ENCODE results near the gene STAG1. TPM values are rescaled to one million over a fixed set of nuclear protein-coding genes. Genes with fewer than 3 reads are reported as not detected.

Gene STAG1
- total and polyA plus RNA-seq, 9 of the 15 experiments (the other 6 are each of a cell fraction or from before 2014, with no cell fraction given), result 2.7 to 17.7 (median 8.8) TPM

- ChIA-PET POLR2A (interaction anchor here (0.7 kb wide), 1 partner anchor 53 kb away, joined by 3 read pairs; no protein-coding TSS in a partner anchor), CTCF (ENCODE audit: low intra/inter-chr PET ratio) (no interaction called here)
- in situ Hi-C loops (cut with MboI), result no loop called here
- H3K4me1 ChIP-seq (replicated peaks in 1 of 2; ENCODE audit: control insufficient read depth in 2 of 2, insufficient read depth in 2 of 2, low read length in 2 of 2), result peaks cover 0 to 4% of the 10 kb centered on the region in 2 experiments; a peak in 2 of 5 replicates
- H3K79me2 ChIP-seq (ENCODE audit: control insufficient read depth, insufficient read depth, low read length), result peaks cover 57% of the 10 kb centered on the region
- no peak for FAIRE-seq
- H4K20me1 ChIP-seq (replicated peaks; ENCODE audit: control insufficient read depth, insufficient read depth, low read length), result no peaks in the 10 kb centered on the region
- H3K27me3 ChIP-seq (ENCODE audit: control insufficient read depth in 2 of 2, insufficient read depth in 2 of 2, low read length in 2 of 2), result no peaks in the 10 kb centered on the region
- H3K36me3 ChIP-seq (ENCODE audit: control insufficient read depth, insufficient read depth, low read length), result no peaks in the 10 kb centered on the region; the same call in 2 of the 3 replicates
- H3K9me1 ChIP-seq (ENCODE audit: control insufficient read depth, insufficient read depth, low read length), result no peaks in the 10 kb centered on the region
- H3K9me3 ChIP-seq (replicated peaks; ENCODE audit: control insufficient read depth, insufficient read depth, low read depth, low read length), result no peaks in the 10 kb centered on the region
- intact Hi-C loops (cut with micrococcal nuclease), result no loop called here
- H3K4me2 ChIP-seq (ENCODE audit: insufficient read depth, low read length), result no peak overlapping the region
- no peak for DNase-seq (ENCODE audit: extremely low read depth in 1 of 4, low spot score in 3 of 4)
- no peak overlapping the region for H3K9ac ChIP-seq (ENCODE audit: insufficient read depth in 1 of 2, low read depth in 2 of 2, low read length in 2 of 2)
- H2AFZ ChIP-seq (ENCODE audit: low read depth, low read length), result no peak overlapping the region
- no TSS peak for BruUV-seq (replicated peaks)
- ATAC-seq, result 0 out of 3 replicates have a peak, but pooled peaks have one; percentile 26
- no peak overlapping the region for H3K4me3 ChIP-seq
- no peak overlapping the region for H3K27ac ChIP-seq (ENCODE audit: extremely low read depth, low read depth, low read length)
- WGBS (ENCODE audit: insufficient coverage, low coverage, missing lambda C conversion rate), result 64% methylated on average over 1 of the region's 1 CpG
- TF ChIP-seq GATA2 (CRISPR knock-in tag; IDR thresholded peaks at IDR 0.05) (no peak), MCM5 (IDR thresholded peaks at IDR 0.05; ENCODE audit: low read depth) (no peak), E4F1 (CRISPR knock-in tag; IDR thresholded peaks at IDR 0.05; ENCODE audit: borderline replicate concordance) (no peak), ZBTB40 (IDR thresholded peaks at IDR 0.05) (no peak), ZBTB40 (CRISPR knock-in tag; IDR thresholded peaks at IDR 0.05) (no peak), HDAC3 (IDR thresholded peaks at IDR 0.05; ENCODE audit: borderline replicate concordance, partially characterized antibody) (no peak), PYGO2 (tag; IDR thresholded peaks at IDR 0.05) (no peak), ASH1L (IDR thresholded peaks at IDR 0.05; ENCODE audit: borderline replicate concordance, low read depth, partially characterized antibody) (no peak), LCOR (CRISPR knock-in tag; IDR thresholded peaks at IDR 0.05) (no peak), ILF3 (IDR thresholded peaks at IDR 0.05; ENCODE audit: borderline replicate concordance) (no peak), EWSR1 (IDR thresholded peaks at IDR 0.05; ENCODE audit: borderline replicate concordance, low read depth, partially characterized antibody) (no peak), ZNF583 (CRISPR knock-in tag; IDR thresholded peaks at IDR 0.05) (no peak)
Observed at GRCh38 chr3:136672457-136672856, 79.7 kb downstream of the STAG1 start.

Measured in K562 (cell line).